Measurements from ENCODE around the gene NYAP2.

Gene NYAP2

DNA sequence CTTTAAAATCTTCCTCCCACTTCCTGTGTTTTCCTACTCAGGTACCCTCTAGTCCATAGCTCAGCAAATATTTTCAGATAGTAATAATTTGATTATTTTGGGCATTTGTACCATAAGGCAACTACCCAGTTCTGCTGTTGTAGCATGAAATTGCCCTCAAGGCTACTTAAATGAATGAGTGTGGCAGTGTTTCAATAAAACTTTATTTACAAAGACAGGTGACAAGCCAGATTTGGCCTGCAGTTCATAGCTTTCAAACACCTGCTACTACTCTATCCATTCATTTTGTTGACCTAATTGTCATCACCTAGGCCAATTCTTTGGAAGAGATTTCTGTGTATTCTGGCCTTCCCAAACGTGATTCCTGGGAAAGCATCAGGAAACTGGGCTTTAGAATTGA lies 28.9 kb downstream of the NYAP2 start:
- no peak for DNase-seq (ENCODE audit: low read depth in 2 of 2)

- DNase-seq (ENCODE audit: low read depth in 2 of 2) = no peak
Measured at GRCh38 chr2:225429717-225430116, 30.2 kb downstream of the NYAP2 start.

DNA sequence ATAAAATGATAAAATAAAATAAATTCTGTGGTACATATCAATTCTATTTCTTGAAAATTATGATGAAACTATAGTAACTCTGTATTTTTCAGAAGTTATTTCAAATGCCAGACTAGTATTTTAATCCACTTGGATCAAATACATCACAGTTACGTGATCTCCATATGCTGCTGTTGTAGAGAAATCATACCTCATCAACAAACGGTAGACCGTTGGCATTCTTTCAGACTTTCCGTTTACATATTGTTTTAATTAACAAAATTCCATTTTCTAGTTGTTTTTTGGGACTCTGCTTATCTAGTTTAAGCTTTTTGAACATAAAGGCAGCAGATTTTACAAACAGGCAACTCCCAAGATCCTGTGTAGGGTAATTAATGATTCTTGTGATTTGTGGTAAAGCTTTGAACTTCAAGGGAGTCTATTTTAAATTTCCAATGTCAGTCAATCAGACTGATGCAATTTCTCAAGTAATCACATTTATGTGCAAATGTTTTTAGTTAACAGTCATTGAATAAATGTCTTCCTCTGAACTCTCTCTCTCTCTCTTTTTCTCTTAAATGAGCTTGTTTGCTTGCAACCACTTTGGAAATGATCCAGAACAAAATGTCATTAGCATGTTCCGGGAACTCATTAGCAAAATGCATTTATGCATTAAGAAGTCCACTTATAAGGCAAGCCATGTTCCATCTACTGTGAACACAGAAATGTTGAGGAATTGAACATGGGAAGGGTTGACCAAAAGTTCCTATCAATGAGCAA lies 31.8 kb downstream of the NYAP2 start:
- no peak for DNase-seq (ENCODE audit: low read depth in 2 of 2)

DNA sequence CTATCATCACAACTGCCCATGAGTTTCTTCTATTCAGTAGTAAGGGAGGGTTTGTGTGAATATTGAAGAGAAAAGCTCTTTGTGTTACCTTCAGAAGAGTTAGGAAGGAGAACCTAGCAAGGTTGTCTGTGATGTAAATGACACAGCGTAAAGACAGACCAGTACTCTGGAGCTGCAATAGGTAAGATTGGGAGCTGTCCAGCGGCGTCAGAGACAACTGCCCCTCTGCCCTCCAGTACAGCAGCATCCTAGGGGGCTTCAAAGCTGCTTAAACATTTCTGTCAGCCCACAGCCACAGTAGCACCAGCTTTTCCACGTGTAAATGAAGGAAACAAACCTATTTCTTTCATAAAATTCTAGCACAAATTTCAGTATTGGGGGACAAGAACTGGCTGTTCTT lies 34.5 kb downstream of the NYAP2 start:
- no peak for DNase-seq (ENCODE audit: low read depth in 2 of 2)

GRCh38 chr2:225437319-225437718 lies 37.8 kb downstream of the NYAP2 start:
- DNase-seq (ENCODE audit: low read depth in 2 of 2) = no peak

DNA sequence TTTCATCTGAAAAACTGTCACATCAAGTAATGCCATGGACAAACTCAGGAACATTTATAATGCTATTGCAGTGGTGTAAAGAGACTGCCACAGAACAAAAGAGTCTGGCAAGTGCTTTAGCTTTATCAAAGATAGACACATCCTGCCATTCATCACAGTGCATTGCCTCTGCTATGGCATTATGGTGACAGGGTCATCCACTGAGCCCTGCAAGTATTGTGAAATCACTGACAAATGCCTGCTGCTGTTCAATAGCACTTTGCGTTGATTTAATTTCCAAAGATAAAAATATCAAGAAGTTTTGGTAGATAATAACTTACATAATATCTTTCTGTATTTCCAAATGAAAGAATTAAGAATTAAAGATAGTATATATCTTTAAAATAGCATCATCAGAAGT lies 38.7 kb downstream of the NYAP2 start:
- no peak for DNase-seq (ENCODE audit: low read depth in 2 of 2)

DNA sequence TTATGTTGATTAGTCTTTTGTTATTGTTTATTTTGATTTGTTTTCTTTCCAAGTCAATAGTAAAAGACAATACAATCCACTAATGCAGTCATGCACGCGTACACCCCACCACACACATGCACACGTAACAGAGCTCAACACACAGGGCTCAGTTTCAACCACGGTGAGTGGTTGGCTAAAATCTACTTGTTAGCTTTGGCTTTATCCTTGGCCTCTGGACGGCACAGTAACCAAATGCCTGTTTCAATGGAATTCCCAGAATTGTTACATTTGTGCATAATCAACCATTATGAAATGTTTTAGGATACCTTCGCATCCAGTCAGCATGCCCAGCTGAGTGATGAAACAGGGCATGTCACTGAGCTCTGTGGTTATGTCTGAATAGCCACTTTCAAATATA lies 53.2 kb downstream of the NYAP2 start:
- no peak for DNase-seq (ENCODE audit: low read depth in 2 of 2)

- no peak for DNase-seq (ENCODE audit: low read depth in 2 of 2)
Measured at GRCh38 chr2:225454412-225454811, 54.9 kb downstream of the NYAP2 start.

DNA sequence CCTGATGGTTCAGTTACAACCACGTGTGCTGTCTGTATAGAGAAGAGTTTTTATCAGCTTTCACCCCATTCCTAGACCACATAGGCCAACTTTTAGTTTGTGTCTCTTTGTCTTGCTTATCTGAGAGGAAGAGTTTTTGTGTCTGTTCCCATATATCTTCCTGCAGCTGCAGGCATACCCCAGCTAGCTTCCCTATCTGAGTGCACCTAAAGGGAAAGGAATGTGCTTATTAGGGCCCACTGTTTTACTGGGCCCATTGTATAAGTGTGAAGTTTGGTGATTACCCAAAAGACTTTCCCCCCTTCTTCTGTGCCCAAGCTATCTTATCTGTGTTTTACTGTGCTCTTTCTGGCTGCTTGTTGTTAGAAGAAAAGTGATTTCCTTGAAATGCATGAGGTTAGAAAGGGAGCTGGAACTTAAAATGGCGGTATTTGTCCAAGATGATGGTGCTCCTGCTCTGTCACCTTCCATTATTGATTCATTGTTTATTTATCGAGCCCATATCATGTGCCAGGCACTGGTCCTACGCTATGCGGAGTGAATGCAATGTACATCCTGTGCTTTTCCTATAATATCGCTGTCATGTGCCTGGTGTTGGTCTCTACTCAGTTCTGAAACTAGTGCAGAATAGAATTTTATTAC lies 57.2 kb downstream of the NYAP2 start:
- no peak for DNase-seq (ENCODE audit: low read depth in 2 of 2)

- no peak for DNase-seq (ENCODE audit: low read depth in 2 of 2)
Measured at GRCh38 chr2:225457482-225457881, 58.0 kb downstream of the NYAP2 start.

GRCh38 chr2:225458431-225459117 lies 59.1 kb downstream of the NYAP2 start:
- no peak for DNase-seq (ENCODE audit: low read depth in 2 of 2)

DNA sequence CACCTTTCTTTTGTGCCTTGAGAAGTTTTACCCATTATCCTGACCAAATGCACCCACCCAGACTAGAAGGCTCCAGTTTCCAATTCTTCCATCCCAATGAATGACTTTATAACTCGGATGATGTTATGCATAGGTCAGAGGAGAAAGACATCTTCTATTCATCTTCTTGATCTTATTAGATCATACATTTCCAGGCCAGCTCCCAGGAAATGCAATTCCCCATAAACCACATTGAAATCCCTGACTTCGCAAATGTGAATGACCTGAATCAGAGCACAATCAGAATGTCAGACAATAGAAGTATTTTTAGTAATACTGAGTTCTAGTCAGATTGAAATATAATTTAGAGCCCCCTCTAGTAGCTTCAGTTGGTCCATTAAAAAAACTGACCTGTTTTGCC lies 62.9 kb downstream of the NYAP2 start:
- DNase-seq (ENCODE audit: low read depth in 2 of 2) = no peak

- DNase-seq (ENCODE audit: low read depth in 2 of 2) = peak in 1 of 2 experiments; percentile 1
Measured at GRCh38 chr2:225462945-225463344, 63.4 kb downstream of the NYAP2 start.

DNA sequence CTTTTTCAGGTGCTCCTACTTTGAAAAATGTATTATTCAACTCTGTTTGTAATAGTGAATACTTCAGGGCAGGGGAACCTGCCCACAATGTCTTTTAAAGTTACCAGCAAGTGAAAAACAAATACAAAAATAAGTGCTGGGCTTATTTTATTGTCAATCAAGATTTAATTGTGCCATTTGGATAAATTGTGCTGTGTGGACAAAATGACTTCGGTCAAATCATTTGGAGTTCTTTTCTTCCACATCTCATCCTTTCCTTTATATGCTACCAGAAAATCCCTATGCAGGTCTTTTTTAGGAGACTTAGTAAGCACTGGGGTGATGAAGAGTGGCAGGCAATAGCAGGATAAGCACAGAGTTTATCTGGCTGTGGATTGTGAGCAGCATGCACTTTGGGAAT lies 63.9 kb downstream of the NYAP2 start:
- DNase-seq (ENCODE audit: low read depth in 2 of 2) = no peak

GRCh38 chr2:225464346-225465025 lies 65.0 kb downstream of the NYAP2 start:
- no peak for DNase-seq (ENCODE audit: low read depth in 2 of 2)

GRCh38 chr2:225465827-225466226 lies 66.3 kb downstream of the NYAP2 start:
- DNase-seq (ENCODE audit: low read depth in 2 of 2) = no peak

GRCh38 chr2:225466891-225467604 lies 67.5 kb downstream of the NYAP2 start:
- no peak for DNase-seq (ENCODE audit: low read depth in 2 of 2)

DNA sequence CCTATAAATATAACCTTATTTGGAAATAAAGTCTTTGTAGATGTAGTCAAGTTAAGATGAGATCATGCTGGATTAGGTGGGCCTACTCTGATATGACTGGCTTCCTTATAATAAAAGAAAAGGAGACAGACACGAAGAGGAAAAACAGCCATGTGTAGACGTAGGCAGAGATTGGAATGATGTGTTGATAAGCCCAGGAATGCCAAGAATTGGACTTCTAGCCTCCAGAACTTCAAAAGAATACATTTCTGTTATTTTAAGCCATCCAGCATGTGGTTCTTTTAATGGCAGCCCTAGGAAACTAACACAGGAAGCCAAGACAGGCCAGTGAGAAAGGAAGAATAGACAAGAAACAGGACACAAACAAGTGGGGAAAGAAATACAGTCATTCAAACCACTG lies 68.6 kb downstream of the NYAP2 start:
- DNase-seq (ENCODE audit: low read depth in 2 of 2) = no peak

DNA sequence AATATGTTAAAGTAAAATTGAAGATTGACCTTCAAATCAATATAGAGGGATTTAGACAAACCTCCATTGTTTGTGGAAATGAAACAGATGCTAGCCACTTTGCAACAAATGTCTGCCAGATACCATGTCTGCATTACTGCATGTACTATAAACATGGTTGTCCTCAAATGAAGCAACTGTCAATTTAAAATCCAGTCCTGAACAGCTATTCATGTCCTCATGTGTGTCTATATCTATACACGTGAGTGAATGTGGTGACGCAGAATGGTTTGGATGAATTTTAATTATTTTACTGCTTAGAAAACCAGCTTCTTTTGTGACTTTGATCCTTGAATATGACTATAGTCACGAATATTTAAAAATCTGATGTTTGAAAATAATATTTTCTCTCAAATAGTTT lies 71.5 kb downstream of the NYAP2 start:
- no peak for DNase-seq (ENCODE audit: low read depth in 2 of 2)

DNA sequence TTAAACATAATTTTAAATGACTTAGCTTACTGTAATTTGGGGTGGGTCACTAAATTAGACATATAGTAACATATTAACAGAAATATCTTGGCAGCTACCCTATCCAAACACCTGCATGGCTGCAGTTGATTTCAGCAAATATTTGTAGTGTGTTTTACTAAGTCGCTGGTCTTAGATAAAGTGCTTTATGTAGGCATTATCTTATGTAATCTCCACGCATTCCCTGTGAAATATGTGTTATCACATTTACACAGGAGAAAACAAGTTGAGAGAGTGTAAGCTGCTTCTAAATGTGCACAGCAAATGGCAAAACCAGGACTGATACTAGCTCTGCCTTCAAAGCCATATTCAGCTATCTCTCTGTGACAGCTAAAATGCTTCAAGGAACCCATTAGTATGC lies 72.0 kb downstream of the NYAP2 start:
- no peak for DNase-seq (ENCODE audit: low read depth in 2 of 2)

GRCh38 chr2:225472161-225472560 lies 72.7 kb downstream of the NYAP2 start:
- no peak for DNase-seq (ENCODE audit: low read depth in 2 of 2)

- no peak for DNase-seq (ENCODE audit: low read depth in 2 of 2)
Measured at GRCh38 chr2:225479386-225479785, 79.9 kb downstream of the NYAP2 start.

Measured in fibroblast of skin of left quadriceps (primary cell).